K562 (cell line): ENCODE measurements around the gene ZNF140. TPM values are rescaled to one million over a fixed set of nuclear protein-coding genes. Genes with fewer than 3 reads are reported as not detected.

ENCODE experiments used
- ARID4B ChIP-seq: sonication (generic); formaldehyde crosslinking; IDR thresholded peaks from 2 replicates; pipeline ENCODE4 v1.8.0; 2022; ENCODE audit warnings: mild to moderate bottlenecking, missing genetic modification reagents
- CTCFL ChIP-seq: IDR thresholded peaks from 2 replicates; pipeline ENCODE4 v1.6.1; 2011; ENCODE audit warnings: borderline replicate concordance, low read depth, mild to moderate bottlenecking, moderate library complexity, low read length; ENCODE audit not compliant: insufficient read depth, poor library complexity, severe bottlenecking
- ETS1 ChIP-seq: conservative IDR thresholded peaks from 2 replicates; pipeline ENCODE4 v1.6.1; 2011; ENCODE audit warnings: low read depth, mild to moderate bottlenecking, low read length; ENCODE audit not compliant: control insufficient read depth
- HMG20A ChIP-seq: fragments of 450-650 bp; formaldehyde crosslinking; conservative IDR thresholded peaks from 2 replicates; pipeline ENCODE4 v1.4.0; 2020; ENCODE audit warnings: mild to moderate bottlenecking, mixed read lengths
- NRF1 ChIP-seq, 2 experiments: fragments of 450-650 bp; IDR thresholded peaks in 1 of 2; conservative IDR thresholded peaks in 1 of 2; 2 replicates each; pipeline ENCODE4 v1.6.1; 2014; ENCODE audit warnings: mild to moderate bottlenecking in 2 of 2
- SRSF7 ChIP-seq: fragments of 200-400 bp; formaldehyde crosslinking; optimal IDR thresholded peaks from 2 replicates; pipeline ENCODE3; 2017; ENCODE audit warnings: mild to moderate bottlenecking, low read depth, low read length
- ZBTB40 ChIP-seq, 2 experiments: fragments of 450-650 bp in 1 of 2; sonication (generic) in 1 of 2; formaldehyde crosslinking in 1 of 2; IDR thresholded peaks; 2 replicates each; pipeline versions ENCODE4 v1.7.1 to v1.9.0; 2016 to 2022; ENCODE audit warnings: inconsistent platforms in 1 of 2, mild to moderate bottlenecking in 1 of 2, missing genetic modification reagents in 1 of 2
- ZNF785 ChIP-seq: fragments of 250-450 bp; sonication (Bioruptor Pico); IDR thresholded peaks from 2 replicates; pipeline ENCODE4 v1.4.0; 2020; ENCODE audit warnings: mild to moderate bottlenecking
- polyA plus RNA-seq, 8 experiments: library from polyadenylated mRNA; depleted of rRNA in 4 of 8; stranded (reverse) in 5 of 8; unstranded in 3 of 8; fragments of >200 nt; fragmentation: Nextera tagmentation in 2 of 8; fragmentation: Illumina TruSeq in 1 of 8; extraction: Ambion mirVana in 2 of 8; extraction: Trizol in 1 of 8; gene quantifications; 2 replicates each; pipeline versions ENCODE4 v1.2.1 to v1.2.3, GENCODE V29; 2011 to 2014; ENCODE audit warnings: inconsistent platforms in 1 of 8, missing spikeins in 1 of 8
- total RNA-seq, 7 experiments: library from RNA; depleted of rRNA in 6 of 7; stranded (reverse); fragments of >200 nt in 6 of 7; fragmentation: Illumina TruSeq in 2 of 7; extraction: Trizol in 2 of 7; gene quantifications; 2 replicates each; pipeline versions ENCODE4 v1.2.1 to v1.2.3, GENCODE V29; 2011 to 2021; ENCODE audit warnings: low replicate concordance in 1 of 7

ZNF140 gene
- total and polyA plus RNA-seq, 9 of the 15 experiments (the other 6 are each of a cell fraction or from before 2014, with no cell fraction given): 1.6 to 10.9 (median 5.3) TPM

DNA sequence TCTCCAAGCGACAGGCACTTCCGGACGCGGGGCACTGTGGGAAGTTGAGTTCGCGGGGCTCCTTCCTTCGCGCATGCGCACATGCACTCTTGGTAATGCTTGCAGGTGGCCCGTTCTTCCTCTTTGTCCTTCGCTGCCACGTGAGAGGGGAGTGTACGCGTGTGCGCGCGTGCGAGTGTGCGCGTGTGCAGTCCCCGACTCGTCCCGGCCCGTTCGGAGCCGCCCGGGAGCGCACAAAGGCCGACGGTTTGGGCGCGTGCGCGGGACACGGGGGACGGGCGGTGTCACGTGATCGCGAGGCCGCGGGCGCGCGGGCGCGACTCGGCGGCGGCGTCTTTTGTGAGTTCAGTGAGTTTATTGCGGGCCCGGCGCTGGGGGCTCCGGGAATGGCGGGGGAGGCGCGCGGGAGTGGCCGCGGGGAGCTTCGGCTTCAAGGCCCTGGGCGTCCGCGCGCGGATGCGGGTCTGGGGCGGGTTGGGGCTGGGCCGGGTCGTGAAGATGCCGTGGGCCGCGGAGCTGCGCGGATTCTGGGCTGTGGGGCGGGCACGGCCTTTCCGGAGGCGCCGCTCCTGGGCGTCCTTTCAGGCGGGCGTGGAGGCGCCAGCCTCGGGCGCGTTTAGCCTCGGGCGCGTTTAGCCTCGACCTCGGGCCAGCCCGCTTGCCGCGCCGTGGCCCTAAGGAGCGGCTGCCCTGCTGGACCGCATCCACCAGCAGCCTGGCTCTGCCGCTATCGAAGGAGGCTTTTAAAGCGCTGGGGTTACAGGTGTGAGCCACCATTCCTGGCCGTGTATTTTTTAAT, 43.3 kb upstream of the ZNF140 start, which contains the start of gene ZNF84 (continued):
- no peak for TF ChIP-seq CTCFL
- peak; percentile 93 for TF ChIP-seq ZBTB40 (IDR thresholded peaks at IDR 0.05)
- no peak for TF ChIP-seq ZBTB40 (CRISPR knock-in tag; IDR thresholded peaks at IDR 0.05)
- no peak for TF ChIP-seq ZNF785
- peak; percentile 85 for TF ChIP-seq ARID4B
- TF ChIP-seq HMG20A: no peak
- TF ChIP-seq SRSF7: no peak
- TF ChIP-seq NRF1 (conservative IDR thresholded peaks at IDR 0.05 in 1 of 2, IDR thresholded peaks at IDR 0.05 in 1 of 2): peak; percentile 99
- 0 out of 2 replicates have a peak, but pooled peaks have one; percentile 47 for TF ChIP-seq ETS1
